GM19467 (cell line): ENCODE measurements around the gene HDDC3.

Experiments used
- ATAC-seq: cut with Tn5 transposase; IDR thresholded peaks from one replicate; pipeline ENCODE4 v1.9.1; 2021; ENCODE audit warnings: mild to moderate bottlenecking, moderate library complexity; ENCODE audit not compliant: unreplicated experiment

The HDDC3 gene

GRCh38 chr15:90931828-90932659 is at the start of gene HDDC3:
Gene HDDC3, minus strand, starts transcription at chr15:90932549. Its CDS starts 9 bp downstream, at chr15:90932540.
- ATAC-seq: peak; percentile 48

GRCh38 chr15:90982135-90982534 is 49.8 kb upstream of the HDDC3 start:
- ATAC-seq: no peak

- ATAC-seq: no peak
Measured at GRCh38 chr15:90981681-90982080, 49.3 kb upstream of the HDDC3 start.

GRCh38 chr15:90979582-90979981 is 47.2 kb upstream of the HDDC3 start:
- ATAC-seq: no peak

GRCh38 chr15:90974216-90974615 is 41.9 kb upstream of the HDDC3 start:
- ATAC-seq: no peak

GRCh38 chr15:90972133-90972532 is 39.8 kb upstream of the HDDC3 start:
- no peak for ATAC-seq

- ATAC-seq: no peak
Measured at GRCh38 chr15:90970274-90970673, 37.9 kb upstream of the HDDC3 start.

GRCh38 chr15:90968434-90968833 is 36.1 kb upstream of the HDDC3 start:
- ATAC-seq: no peak

GRCh38 chr15:90967206-90967605 is 34.9 kb upstream of the HDDC3 start:
- ATAC-seq: no peak

GRCh38 chr15:90966262-90966661 is 33.9 kb upstream of the HDDC3 start:
- ATAC-seq: no peak

GRCh38 chr15:90962021-90962420 is 29.7 kb upstream of the HDDC3 start:
- ATAC-seq: no peak

- no peak for ATAC-seq
Measured at GRCh38 chr15:90960298-90961091, 28.1 kb upstream of the HDDC3 start.

- ATAC-seq: no peak
Measured at GRCh38 chr15:90959894-90960293, 27.5 kb upstream of the HDDC3 start.

- ATAC-seq: no peak
Measured at GRCh38 chr15:90959028-90959595, 26.8 kb upstream of the HDDC3 start.

- no peak for ATAC-seq
Measured at GRCh38 chr15:90957791-90958190, 25.4 kb upstream of the HDDC3 start.

- no peak for ATAC-seq
Measured at GRCh38 chr15:90957031-90957790, 24.9 kb upstream of the HDDC3 start.

GRCh38 chr15:90956274-90957030 is 24.1 kb upstream of the HDDC3 start:
- peak; percentile 32 for ATAC-seq

GRCh38 chr15:90955624-90956273 is 23.4 kb upstream of the HDDC3 start:
- no peak for ATAC-seq

GRCh38 chr15:90954712-90955623 is 22.6 kb upstream of the HDDC3 start, which contains the start of gene RCCD1:
Gene RCCD1, plus strand, starts transcription at chr15:90954884. Its CDS starts 1,851 bp downstream, at chr15:90956735.
- ATAC-seq: peak; percentile 89
